ENCODE data around the gene RMRP.
A peak's percentile ranks its signal among the peaks of the same experiment; 100 is the strongest.
"Not testable (repeated sequence)": the region's sequence is repeated elsewhere in the genome, so short reads cannot be mapped to it uniquely, and the experiment has no call there.

Gene RMRP

GRCh38 chr9:35664531-35665470 lies 7.0 kb upstream of the RMRP start, which contains the start of gene ARHGEF39:
Gene ARHGEF39 (minus strand): TSS chr9:35665195. CDS start chr9:35665169, 26 bp downstream.
- no peak for DNase-seq (ENCODE audit: low read depth in 2 of 2)

DNA sequence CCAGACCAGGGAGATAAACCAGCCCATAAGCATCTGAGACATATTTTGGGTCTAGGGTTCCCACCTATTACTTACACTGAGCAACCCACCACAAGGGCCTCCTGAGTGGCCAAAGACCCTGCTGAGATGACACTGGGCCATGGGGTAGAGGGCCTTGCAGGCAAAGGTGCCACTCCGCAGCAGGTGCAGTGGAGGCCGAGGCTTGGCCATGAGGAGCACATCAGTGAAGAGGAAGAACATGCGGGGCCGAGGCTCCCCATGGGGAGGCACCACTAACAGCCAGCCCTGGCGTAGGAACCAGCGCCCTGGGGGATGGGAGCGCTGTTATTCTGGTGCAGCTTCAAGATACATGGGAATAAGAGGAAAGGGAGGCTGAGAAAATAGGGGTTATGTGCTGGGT lies 4.6 kb upstream of the RMRP start:
- DNase-seq (ENCODE audit: low read depth in 2 of 2): no peak

DNA sequence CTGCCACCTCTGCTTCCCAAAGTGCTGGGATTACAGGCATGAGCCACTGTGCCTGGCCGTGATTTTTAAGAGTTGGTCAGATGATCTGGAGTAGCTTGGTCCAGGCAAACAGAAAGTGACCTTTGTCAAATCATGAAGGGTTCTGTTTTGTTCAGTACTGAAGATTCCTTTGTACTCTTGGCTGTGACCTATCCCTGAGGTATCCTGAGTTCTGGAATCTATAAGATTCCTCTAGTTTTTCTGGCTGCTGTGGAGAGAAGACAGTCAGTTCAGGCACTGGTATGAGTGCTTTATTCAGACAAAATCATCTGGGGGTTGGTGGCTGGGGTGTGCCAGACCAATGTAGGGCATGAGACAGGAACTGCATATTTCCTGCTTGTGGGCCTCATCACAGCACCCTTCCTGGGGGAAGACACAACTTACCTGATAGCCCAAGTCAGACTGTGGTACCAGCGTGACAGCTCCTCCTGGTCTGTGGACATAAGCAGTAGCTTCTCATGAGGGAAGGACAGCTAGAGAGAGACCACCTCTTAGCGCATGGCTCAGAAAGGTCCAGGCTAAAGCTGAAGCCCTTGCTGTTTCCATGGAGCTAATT lies 4.0 kb upstream of the RMRP start:
- DNase-seq (ENCODE audit: low read depth in 2 of 2): no peak

DNA sequence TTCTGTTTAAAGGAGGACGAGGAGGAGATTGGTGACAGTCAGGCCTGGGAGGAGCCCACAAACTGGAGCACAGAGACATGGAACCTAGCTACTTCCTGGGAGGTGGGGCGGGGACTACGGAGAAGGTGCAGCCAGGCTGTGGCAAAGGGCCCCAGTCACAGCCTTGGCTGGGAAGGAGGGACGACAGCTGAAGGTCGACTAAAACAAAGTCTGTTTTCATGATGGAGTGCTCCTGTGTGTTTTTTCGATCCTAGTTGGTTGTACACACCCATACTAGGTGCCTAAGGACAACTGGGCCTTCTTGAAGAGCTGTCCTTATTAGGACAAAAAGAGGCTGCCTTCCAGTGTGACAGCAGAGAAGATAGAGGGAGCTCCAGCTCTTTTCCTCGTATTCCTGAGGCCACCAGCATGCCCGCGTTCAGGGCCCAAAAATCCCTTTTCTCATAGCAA lies 3.2 kb upstream of the RMRP start:
- no peak for DNase-seq (ENCODE audit: low read depth in 2 of 2)

GRCh38 chr9:35659340-35659739 lies 1.5 kb upstream of the RMRP start:
- DNase-seq (ENCODE audit: low read depth in 2 of 2): no peak

DNA sequence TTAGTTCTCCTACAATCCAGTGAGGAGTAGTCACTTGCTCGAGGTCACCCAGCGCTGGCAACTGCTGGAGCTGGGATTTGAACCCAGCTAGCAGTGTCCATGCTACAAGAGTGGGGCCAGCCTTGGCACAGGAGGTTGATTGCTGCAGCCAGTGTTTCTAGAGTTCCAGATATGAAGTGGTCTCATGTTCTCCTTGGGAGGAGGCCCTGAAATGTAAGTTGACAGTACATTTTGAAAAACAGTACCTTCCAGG lies 1.1 kb upstream of the RMRP start:
- no peak for DNase-seq (ENCODE audit: low read depth in 2 of 2)

GRCh38 chr9:35658137-35658967 lies 533 bp upstream of the RMRP start, which contains the start of gene CCDC107:
Gene CCDC107 (plus strand): TSS chr9:35658292. CDS start chr9:35658380, 88 bp downstream.
- peak; percentile 67 to 68 for DNase-seq (ENCODE audit: low read depth in 2 of 2)

DNA sequence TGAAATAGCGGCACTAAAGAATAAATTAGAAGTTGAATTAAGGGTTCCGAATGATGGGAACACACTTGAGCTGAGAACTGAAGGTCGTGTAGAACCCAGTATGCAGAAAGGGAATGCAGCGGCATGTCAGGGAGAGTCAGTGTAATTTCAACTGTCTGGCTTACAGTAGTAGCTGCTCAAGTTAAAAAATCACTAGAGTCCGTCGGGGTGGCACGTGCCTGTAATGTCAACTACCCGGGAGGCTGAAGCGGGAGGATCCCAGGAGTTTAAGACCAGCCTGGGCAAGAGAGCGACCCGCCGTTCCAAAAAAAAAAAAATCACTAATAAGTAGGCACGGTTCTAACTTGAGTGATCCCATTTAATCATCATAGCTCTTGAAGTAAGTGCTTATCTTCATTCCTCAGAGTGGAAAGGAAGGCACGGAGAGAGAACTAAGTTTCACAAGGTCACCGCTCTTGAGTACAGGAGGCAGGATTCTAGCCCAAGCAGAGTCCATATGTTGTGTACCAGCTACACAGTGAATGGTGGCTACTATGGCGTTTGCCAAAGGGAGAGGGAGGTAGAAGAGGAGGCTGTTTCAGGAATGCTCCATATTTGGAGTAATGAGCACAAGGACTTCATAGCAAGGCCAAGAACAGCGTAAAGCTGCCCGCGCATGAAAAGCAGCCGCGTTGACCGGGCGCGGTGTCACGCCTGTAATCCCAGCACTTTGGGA lies 831 bp downstream of the RMRP start:
- DNase-seq (ENCODE audit: low read depth in 2 of 2): no peak

DNA sequence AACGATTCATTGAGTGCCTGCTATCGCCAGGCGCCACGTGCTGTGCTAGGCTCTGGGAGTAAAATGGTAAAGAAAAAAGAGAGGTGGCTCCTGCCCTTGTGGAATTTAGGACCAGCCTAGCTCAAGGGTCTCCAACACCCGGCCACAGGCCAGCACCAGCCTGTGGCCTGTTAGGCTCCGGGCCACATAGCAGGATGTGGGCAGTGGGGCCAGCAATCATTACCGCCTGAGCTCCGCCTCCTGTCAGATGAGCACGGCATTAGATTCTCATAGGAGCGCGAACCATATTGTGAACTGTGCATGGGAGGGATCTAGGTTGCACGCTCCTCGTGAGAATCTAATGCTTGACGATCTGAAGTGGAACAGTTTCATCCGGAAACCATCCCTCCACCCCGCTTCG lies 1.5 kb downstream of the RMRP start:
- no peak for DNase-seq (ENCODE audit: low read depth in 2 of 2)

- no peak for DNase-seq (ENCODE audit: low read depth in 2 of 2)
Observed at GRCh38 chr9:35653611-35654010, 4.2 kb downstream of the RMRP start.

DNA sequence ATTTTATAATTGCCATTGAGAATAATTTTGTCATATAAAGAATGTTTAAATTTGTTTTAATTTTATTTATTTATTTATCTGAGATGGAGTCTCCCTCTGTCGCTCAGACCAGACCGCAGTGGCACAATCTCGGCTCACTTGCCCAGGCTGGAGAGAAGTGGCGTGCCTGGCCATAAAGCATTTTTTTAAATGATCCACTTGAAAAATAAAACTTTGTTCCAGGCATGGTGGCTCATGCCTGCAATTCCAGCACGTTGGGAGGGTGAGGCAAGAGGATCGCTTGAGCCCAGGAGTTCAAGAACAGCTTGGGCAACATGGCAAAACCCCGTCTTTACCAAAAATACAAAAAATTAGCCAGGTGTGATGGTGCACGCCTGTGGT lies 5.0 kb downstream of the RMRP start:
- DNase-seq (ENCODE audit: low read depth in 2 of 2): no peak

GRCh38 chr9:35651956-35652828 lies 5.6 kb downstream of the RMRP start:
- DNase-seq (ENCODE audit: low read depth in 2 of 2): no peak

DNA sequence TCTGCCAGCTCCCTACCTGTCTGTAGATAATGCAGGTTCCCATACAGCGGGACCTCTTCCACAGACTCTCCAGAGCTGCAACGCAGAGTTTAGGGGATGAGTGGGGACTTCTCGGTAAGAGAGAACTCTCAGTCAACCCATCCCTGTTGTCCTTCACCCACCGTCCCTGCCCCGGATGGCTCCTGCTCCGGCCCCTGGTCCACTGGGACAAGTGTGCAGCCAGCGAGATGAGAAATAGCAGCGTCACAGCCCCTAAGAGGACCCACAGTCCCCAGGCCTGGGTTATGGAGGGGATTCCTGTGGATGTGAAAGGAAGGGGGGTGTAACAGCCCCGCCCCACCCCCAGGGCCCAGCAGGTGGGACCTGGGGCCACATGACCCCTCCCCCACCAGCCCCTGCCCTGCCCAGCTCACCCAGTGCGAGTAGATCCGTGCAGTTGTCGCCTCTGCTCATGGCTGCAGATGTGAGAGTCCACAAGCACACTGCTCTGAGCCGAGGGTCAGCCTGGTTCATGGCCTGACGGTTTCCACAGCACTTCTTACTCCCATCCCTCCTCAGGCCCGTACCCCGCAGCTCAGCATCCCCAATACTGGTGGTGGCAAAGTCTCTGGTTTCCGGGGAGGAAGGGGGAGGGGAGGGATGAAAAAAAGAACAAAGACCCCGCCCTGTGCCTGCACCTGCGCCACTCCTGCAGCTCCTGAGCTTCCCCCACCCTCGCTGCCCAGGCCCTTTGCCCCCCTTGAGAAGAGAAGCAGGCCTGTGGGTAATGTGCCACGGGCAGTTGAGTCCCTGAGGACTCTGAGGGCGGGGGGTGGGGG lies 7.3 kb downstream of the RMRP start, which contains the start of gene SIT1:
Gene SIT1 (minus strand): TSS at position 591 of the 818 bp plus-strand sequence. CDS start 78 bp downstream, at position 513.
- no peak for DNase-seq (ENCODE audit: low read depth in 2 of 2)

GRCh38 chr9:35649431-35650340 lies 8.1 kb downstream of the RMRP start:
- no peak for DNase-seq (ENCODE audit: low read depth in 2 of 2)

- DNase-seq (ENCODE audit: low read depth in 2 of 2): peak; percentile 83
Observed at GRCh38 chr9:35646533-35647265, 11.1 kb downstream of the RMRP start.

DNA sequence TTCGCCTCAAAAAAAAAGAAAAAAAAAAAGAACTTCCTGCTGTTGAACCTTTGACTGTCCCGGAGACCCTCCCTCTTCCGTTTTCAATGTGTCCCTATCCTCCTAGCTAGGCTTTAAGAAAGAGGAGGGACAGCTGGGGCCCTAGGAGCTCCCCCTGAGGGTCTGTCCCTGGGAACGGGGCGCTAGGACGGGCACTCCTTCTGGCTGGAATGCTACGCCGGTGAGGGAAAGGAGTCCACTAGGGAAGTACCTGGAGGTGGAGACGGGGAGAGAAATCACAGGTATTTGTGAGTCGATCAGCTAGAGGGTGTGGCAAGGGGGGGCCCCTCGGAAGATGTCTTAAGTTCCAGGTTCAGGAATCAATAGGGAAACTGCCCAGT lies 11.7 kb downstream of the RMRP start:
- no peak for DNase-seq (ENCODE audit: low read depth in 2 of 2)

DNA sequence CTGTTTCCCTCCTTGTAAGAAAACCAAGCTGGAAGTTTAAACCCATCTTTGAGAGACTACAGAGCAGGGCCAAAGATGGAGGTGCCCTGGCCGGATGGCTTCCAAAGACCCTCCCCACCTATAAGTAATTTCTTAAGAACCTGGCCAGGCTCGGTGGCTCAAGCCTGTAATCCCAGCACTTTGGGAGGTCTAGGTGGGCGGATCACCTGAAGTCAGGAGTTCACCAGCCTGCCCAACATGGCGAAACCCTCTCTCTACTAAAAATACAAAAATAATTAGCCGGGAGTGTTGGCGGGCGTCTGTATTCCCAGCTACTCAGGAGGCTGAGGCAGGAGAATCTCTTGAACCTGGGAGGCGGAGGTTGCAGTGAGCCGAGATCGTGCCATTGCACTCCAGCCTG lies 12.1 kb downstream of the RMRP start:
- not testable (repeated sequence) for DNase-seq (ENCODE audit: low read depth in 2 of 2)

DNA sequence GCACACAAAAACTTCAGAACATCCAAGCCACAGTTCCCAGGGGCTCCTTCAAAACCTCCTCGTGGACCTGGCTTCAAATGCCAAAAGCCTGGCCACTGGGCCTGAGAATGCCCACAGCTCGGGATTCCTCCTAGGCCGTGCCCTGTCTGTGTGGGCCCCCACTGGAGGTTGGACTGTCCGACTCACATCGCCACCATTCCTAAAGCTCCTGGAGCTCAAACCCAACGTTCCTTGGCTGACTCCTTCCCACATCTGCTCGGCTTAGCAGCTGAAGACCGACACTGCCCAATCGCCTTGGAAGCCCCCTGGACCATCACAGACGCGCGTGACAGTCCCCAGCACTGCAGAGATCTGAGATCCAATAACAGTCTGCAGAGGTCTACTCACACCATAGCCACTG lies 14.8 kb downstream of the RMRP start:
- no peak for DNase-seq (ENCODE audit: low read depth in 2 of 2)

Measured in stimulated activated CD8-positive, alpha-beta memory T cell treated with anti-CD3 and anti-CD28 coated beads, Interleukin-7, amount 100 ng/mL, for 1 hour (primary cell).